Activated CD4-positive, alpha-beta T cell treated with anti-CD3 and anti-CD28 coated beads, Interleukin-2, amount 50 U/mL, for 48 hours (primary cell): ENCODE data around the gene IFITM10.
A peak's percentile ranks its signal among the peaks of the same experiment; 100 is the strongest.

Experiments used
- DNase-seq, 2 experiments: peaks; one replicate each; pipeline ENCODE4 v3.0.0-alpha.2; 2020

The IFITM10 gene

DNA sequence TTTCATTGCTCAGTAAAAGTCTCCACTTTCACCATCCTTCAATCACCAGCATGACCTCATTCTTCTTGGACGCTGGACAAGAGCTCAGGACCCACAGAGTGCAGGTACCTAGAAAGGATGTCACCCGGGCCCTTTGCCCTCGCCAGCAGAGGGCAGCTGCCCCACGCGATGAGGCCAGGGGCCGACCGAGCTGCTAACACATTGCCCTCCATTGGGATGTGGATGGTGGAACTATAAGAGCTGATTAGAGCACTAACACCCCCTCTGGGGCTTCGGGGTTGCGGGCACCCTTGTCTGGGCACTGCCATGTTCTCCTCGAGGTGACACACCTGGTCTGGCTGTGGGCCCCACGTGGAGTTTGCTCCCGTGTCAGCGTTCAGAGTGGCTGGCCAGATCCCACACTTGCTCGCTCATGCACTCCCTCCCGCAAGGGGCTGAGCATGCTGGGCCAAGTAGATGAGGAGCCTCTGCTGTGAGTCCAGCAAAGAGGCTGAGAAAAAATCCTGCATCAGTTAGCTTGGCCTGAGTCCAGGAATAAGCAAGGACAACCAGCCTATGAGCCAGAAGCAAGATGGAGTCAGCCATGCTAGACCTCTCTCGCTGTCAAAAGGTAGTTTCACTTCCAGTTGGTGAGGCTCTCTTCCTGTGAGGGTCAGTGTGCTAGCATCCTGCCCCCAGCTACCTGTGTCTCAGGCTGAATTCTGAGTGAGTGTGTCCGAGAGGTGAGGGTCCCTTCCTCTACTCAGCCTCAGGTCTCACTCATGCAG lies 43.6 kb downstream of the IFITM10 start:
- DNase-seq, result peak in 1 of 2 experiments; percentile 26

GRCh38 chr11:1705126-1706052 lies 45.0 kb downstream of the IFITM10 start:
- DNase-seq, result no peak

DNA sequence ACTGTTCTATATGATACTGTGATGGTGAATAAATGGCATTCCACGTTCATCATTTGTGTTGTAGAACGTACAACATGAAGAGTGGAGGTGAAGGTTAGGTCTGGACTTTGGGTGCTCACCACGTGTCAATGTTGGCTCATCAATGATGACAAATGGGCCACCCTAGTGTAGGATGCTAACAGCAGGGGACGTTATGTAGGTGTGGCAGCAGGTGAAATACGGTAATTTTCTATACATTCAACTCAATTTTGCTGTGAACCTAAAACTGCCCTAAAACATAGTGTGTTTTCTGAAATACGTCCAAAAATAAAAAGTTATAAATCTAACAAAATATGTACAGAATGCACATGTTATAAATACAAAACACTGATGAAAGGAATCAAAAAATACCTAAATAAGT lies 47.2 kb downstream of the IFITM10 start:
- no peak for DNase-seq

DNA sequence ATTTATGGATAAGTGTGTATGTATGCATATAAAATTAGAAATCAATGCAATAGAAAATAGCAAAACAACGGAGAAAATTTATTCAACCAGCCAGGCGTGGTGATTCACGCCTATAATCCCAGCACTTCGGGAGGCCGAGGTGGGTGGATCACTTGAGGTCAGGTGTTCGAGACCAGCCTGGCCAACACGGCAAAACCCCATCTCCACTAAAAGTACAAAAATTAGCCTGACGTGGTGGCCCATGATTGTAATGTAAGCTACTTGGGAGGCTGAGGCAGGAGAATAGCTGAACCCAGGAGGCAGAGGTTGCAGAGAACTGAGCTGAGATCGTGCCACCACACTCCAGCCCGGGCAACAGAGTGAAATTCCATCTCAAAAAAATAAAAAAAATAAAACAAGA lies 47.9 kb downstream of the IFITM10 start:
- no peak for DNase-seq

DNA sequence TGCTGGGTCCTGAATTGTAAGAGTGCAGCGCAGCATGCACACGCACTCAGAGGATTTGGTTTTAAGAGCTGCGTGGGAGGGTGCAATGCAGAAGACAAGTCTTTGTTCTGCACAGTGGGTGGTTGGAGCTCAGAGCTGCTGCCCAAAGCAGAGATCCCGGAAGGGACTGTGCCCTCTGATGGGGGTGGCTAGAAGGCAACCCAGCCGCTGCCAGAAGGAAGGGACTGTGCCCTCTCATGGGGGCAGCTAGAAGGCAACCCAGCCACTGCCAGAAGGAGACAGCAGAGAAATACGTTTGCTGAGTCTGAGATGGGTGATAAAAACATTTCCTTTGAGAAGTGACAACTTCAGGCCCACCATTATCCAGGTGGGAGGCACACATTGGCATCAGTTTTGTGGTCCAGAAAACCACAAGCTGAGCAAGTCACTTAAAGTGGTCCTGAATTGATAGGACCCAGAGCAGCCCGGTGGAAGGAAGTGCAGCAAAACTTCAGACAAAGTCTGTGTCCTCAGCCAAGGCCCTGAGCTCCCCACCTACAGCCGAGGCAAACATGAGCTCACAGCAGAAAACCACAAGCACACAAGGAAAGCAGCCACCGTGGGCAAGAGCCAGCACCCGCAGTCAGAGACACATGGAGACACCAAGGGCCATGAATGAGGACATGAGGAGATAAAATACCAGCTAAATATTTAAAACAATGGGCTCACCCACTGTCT lies 49.1 kb downstream of the IFITM10 start:
- DNase-seq, result peak in 1 of 2 experiments; percentile 18

GRCh38 chr11:1699771-1700170 lies 50.6 kb downstream of the IFITM10 start:
- DNase-seq, result no peak

DNA sequence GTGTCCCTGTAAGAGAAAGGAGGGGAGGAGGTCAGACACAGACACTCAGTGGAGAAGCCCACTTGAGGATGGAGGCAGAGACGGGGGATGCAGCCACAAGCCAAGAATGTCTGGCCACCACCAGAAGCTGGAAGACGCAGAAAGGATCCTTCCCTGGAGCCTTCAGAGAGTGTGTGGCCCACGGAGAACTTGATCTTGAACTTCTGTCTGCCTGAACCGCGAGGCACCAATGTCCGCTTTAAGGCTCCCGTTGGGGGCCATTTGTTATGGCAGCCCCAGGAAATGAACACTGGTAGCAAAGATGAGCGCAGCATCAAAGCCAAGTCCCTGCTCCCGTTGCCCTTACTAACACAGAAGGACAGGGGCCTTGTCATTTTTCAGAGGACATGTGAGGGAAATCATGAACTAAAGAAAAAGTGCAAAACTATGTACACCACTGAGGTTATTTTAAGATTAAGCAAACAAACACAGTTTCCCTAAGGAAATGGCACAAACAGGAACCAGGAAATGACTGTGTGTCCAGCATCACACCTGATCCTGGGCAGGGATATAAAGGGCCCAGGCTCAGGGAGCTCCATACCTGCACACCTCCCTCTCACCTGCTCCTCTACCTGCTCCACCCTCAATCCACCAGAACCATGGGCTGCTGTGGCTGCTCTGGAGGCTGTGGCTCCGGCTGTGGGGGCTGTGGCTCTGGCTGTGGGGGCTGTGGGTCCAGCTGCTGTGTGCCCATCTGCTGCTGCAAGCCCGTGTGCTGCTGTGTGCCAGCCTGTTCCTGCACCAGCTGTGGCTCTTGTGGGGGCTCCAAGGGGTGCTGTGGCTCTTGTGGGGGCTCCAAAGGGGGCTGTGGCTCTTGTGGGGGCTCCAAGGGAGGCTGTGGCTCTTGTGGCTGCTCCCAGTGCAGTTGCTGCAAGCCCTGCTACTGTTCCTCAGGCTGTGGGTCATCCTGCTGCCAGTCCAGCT lies 53.5 kb downstream of the IFITM10 start, which contains the start of gene KRTAP5-6:
Gene KRTAP5-6 (plus strand): TSS at position 588 of the 963 bp plus-strand sequence. CDS start 51 bp downstream, at position 639.
- no peak for DNase-seq

DNA sequence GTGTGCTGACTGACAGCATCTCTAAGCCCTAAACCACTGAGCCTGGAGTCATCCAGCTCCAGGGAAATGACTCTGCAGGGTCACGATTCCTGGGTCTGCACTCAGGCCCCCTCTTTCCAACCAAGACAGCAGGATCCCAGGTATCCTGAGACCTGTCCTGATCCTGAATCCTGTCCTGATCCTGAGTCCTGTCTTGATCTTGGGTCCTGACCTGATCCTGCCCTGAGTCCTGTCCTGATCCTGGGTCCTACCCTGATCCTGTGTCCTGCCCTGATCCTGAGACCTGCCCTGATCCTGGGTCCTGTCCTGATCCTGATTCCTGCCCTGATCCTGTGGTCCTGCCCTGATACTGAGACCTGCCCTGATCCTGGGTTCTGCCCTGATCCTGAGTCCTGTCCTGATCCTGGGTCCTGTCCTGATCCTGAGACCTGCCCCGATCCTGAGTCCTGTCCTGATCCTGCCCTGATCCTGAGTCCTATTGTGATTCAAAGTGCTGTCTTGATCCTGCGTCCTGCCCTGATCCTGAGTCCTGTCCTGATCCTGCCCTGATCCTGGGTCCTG lies 54.8 kb downstream of the IFITM10 start:
- DNase-seq, result no peak

DNA sequence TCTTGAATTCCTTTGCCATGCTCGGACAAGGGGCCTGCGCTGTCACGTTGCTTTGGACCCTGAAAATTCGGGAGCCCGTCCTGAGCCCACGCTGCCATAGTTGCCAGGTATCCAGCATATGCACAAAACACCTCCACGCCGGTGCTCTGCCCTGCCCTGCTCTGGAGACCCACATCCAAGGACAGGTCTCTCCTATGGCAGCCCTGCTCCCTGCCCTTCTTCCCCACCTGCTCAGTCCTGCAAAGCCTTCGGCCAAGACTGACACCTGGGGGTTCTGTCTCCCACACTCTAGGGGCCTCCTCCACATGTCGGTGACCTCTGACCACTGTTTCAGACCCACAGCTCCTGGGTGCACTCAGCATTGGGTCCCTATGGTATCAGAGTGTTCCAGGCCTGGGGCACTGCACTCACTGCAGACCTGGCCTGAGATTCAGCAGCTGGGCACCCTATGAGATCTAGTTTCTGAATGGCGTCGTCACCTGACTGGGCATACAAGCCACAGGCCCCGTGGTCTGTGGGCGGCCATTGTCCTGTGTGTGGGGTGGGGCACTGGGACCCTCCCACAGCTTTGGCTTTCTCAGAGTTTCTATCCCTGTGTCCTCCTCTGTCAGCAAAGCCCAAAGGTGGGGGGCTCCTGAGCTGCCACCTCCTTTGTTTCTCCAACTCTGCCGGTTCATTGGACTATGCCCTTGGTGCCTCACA lies 55.4 kb downstream of the IFITM10 start:
- DNase-seq, result no peak

DNA sequence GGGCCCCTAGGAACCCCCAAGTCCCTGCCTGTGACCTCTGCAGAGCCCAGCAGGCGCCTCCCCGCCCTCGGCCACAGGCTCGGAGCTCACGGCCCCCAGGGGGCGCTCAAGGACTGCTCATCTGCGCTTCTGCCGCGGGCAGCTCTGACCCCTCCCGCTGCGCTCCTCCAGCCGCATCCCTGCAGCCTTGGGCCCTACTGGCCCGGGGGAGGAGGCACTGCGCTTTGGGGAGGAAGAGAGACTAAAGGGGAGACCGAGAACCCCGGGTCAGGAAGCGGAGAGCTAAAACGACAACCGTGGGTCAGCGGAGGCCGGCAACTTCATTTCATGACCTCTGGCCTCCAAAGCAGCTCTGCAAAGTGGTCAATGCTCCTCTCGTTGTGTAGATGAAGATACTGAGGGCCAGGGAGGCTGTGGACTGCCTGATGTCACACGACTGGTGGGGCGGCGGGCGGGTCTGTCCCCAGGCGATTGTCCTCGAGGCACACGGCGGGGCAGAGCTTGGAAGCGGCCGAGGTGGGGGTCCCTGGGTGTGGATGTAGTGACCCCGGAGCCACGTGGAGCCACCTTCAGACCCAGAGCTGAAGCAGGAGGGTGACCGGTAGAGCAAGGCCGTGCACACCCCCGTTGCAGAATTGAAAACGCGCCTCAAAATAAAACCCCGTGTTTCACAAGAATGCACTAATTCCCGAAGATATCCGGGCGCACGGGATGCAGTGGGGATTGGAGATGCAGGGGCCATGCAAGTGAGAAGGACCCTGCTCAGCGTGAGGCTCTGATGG lies 56.1 kb downstream of the IFITM10 start:
- DNase-seq, result peak; percentile 86 to 87

DNA sequence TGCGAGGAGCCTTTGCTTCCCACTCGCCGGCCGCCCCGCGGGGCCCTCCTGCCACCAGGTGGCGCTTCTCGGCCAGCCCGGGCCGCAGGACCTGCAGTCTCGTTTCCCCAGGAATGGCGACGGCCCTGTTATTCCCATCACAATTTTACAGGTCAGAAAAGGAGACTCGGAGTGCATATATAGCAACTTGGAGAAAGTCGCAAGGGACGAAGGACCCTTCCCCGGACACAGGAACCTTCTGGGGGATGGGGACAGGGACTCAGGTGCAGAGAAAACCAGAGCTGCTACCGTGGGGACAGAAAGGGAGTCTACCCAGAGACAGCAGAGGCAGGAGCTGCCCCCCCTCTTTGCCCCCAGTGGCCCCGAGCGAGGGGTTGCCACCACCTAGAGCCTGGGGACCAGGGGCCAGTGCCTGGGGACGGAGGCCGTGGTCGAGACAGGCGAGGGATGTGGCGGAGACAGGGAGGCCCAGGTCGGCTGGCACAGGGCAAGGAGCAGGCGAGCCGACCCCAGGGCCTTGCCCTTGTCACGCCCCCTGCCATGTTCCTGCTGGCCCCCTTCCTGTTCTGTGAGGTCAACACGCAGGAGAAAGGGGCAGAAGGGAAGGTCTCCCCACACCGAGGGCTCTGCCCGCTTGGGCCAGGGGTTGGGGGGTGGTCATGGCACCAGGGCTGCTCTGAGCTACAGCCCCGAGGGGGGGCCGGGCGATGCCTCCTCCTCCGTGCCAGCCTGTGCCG lies 56.9 kb downstream of the IFITM10 start:
- DNase-seq, result peak; percentile 80 to 83

DNA sequence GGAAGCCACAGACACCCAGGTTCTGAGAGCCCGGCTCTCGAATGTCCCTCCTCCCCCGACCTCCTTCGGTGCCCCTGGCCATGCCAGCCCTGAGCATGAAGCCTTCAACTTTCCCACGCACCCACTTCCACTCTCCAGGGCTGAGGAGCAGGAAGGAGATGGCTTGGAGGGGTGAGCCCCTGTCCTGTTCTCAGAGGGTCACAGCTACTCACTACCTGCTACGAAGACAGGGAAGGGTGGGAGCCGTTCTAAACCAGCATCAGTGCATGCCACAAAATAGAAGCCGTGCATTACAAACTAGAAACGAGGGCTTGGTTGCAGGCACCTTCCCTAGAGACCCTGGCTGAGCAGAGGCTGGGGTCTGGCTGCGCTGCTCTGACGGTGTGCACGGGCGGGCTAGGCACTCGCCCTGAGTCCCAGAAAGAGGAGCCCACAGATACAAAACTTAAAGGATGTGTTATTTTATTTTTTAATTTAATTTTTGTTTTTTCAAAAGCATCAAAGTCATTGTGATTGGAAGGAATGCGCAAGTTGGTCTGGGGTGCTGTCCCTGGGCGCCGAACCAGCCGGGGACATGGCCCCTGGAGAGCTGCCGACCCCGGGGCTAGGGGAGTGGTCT lies 57.6 kb downstream of the IFITM10 start:
- no peak for DNase-seq

- no peak for DNase-seq
Measured at GRCh38 chr11:1691878-1692707, 58.3 kb downstream of the IFITM10 start.

- DNase-seq, result no peak
Measured at GRCh38 chr11:1691026-1691877, 59.1 kb downstream of the IFITM10 start.

- DNase-seq, result no peak
Measured at GRCh38 chr11:1690167-1691025, 60.0 kb downstream of the IFITM10 start.
